HCT116 (cell line): ENCODE data around the gene ROGDI. TPM values are rescaled to one million over a fixed set of nuclear protein-coding genes. Genes with fewer than 3 reads are reported as not detected.

Source experiments
- ATAC-seq: fragments of 200-7000 bp; cut with Tn5 transposase; 2 replicates; pipeline ENCODE4 v1.9.1; 2020; ENCODE audit warnings: mild to moderate bottlenecking, moderate library complexity
- BruUV-seq: library from RNA; stranded (reverse); fragments of 400-500 nt; replicated peaks from 2 replicates; lab custom pipeline; 2021; lab: Mats Ljungman, UMichigan
- CTCF ChIA-PET: fragments of 300-600 bp; sonication (Branson Sonifier 250); formaldehyde crosslinking; loops from one replicate; lab custom pipeline; 2021; ENCODE audit warnings: antibody characterized with exemption; lab: Charles Lee
- POLR2A ChIA-PET: fragments of 300-600, 350-600 bp; sonication (Branson Sonifier 250); formaldehyde crosslinking; loops from one replicate; lab custom pipeline; 2021; ENCODE audit warnings: antibody characterized with exemption; lab: Charles Lee
- RAD21 ChIA-PET, 2 experiments: fragments of 300-600 bp; sonication (Branson Sonifier 250); formaldehyde crosslinking; loops; one replicate each; lab custom pipeline; 2023; ENCODE audit warnings: low total read pairs in 2 of 2; ENCODE audit not compliant: uncharacterized antibody in 2 of 2, unreplicated experiment in 2 of 2, low non-redundant PET in 1 of 2; lab: Charles Lee
- DNase-seq: peaks from one replicate; pipeline ENCODE4 v3.0.0-alpha.2; 2010; ENCODE audit warnings: low read depth, low spot score
- H2AFZ ChIP-seq: fragments of 200-600 bp; shearing (Covaris generic), sonication (generic); 2 replicates; pipeline ENCODE4 v1.6.1; 2017; ENCODE audit warnings: low read depth, mixed run types, mixed read lengths, antibody characterized with exemption, low read length; ENCODE audit not compliant: poor library complexity, severe bottlenecking
- H3K27ac ChIP-seq: 2 replicates; pipeline ENCODE4 v1.5.1; 2012; ENCODE audit warnings: low read depth, low read length
- H3K27me3 ChIP-seq: fragments of 200-600 bp; sonication (generic); 2 replicates; pipeline ENCODE4 v1.6.1; 2016; ENCODE audit warnings: mixed run types, low read length, mixed read lengths; ENCODE audit not compliant: insufficient read depth
- H3K36me3 ChIP-seq, 2 experiments: fragments of 200-500 bp in 1 of 2; fragments of 200-600 bp in 1 of 2; sonication (Bioruptor generic) in 1 of 2; sonication (generic) in 1 of 2; 2 replicates each; pipeline versions ENCODE4 v1.5.1 to v1.6.1; 2014 to 2016; ENCODE audit warnings: low read length in 2 of 2, inconsistent platforms in 1 of 2, mixed read lengths in 1 of 2, mixed run types in 1 of 2; ENCODE audit not compliant: insufficient read depth in 2 of 2, control insufficient read depth in 1 of 2
- H3K4me1 ChIP-seq, 2 experiments: fragments of 200-600 bp in 1 of 2; sonication (generic) in 1 of 2; 2 replicates each; pipeline versions ENCODE4 v1.5.1 to v1.6.1; 2012 to 2017; ENCODE audit warnings: low read length in 2 of 2, inconsistent platforms in 1 of 2, mild to moderate bottlenecking in 1 of 2, mixed read lengths in 1 of 2, mixed run types in 1 of 2, moderate library complexity in 1 of 2; ENCODE audit not compliant: insufficient read depth in 2 of 2, control insufficient read depth in 1 of 2
- H3K4me2 ChIP-seq: fragments of 200-600 bp; sonication (generic); 2 replicates; pipeline ENCODE4 v1.6.1; 2017; ENCODE audit warnings: mixed run types, low read length, mixed read lengths
- H3K4me3 ChIP-seq, 2 experiments: fragments of 200-600 bp in 1 of 2; sonication (generic) in 1 of 2; replicated peaks in 1 of 2; 2 replicates each; pipeline ENCODE4 v1.5.1; 2011 to 2016; ENCODE audit warnings: low read length in 2 of 2, control low read depth in 1 of 2, low read depth in 1 of 2, mild to moderate bottlenecking in 1 of 2, mixed read lengths in 1 of 2, mixed run types in 1 of 2
- H3K79me2 ChIP-seq: fragments of 200-600 bp; sonication (generic); 2 replicates; pipeline ENCODE4 v1.6.1; 2017; ENCODE audit warnings: mild to moderate bottlenecking, mixed run types, low read length, moderate library complexity, mixed read lengths; ENCODE audit not compliant: insufficient read depth
- H3K9ac ChIP-seq: fragments of 200-600 bp; sonication (generic); 2 replicates; pipeline ENCODE4 v1.6.1; 2016; ENCODE audit warnings: low read length, mixed read lengths
- H3K9me2 ChIP-seq: fragments of 200-600 bp; sonication (generic), shearing (Covaris generic); 2 replicates; pipeline ENCODE4 v1.6.1; 2017; ENCODE audit warnings: mixed run types, mild to moderate bottlenecking, moderate library complexity; ENCODE audit not compliant: insufficient read depth
- H3K9me3 ChIP-seq, 2 experiments: fragments of 200-500 bp in 1 of 2; fragments of 200-600 bp in 1 of 2; sonication (Bioruptor generic) in 1 of 2; sonication (generic) in 1 of 2; 2 replicates each; pipeline ENCODE4 v1.6.1; 2014 to 2017; ENCODE audit warnings: low read length in 2 of 2, mixed read lengths in 2 of 2, inconsistent platforms in 1 of 2, low read depth in 1 of 2, mild to moderate bottlenecking in 1 of 2, mixed run types in 1 of 2, moderate library complexity in 1 of 2; ENCODE audit not compliant: control insufficient read depth in 1 of 2, insufficient read depth in 1 of 2
- H4K20me1 ChIP-seq: fragments of 200-600 bp; sonication (generic), shearing (Covaris generic); 2 replicates; pipeline ENCODE4 v1.6.1; 2017; ENCODE audit warnings: mixed run types, mild to moderate bottlenecking, moderate library complexity; ENCODE audit not compliant: insufficient read depth
- EGR1 ChIP-seq: IDR thresholded peaks from 2 replicates; pipeline ENCODE4 v1.6.1; 2012; ENCODE audit warnings: low read depth
- ELF1 ChIP-seq: IDR thresholded peaks from 2 replicates; pipeline ENCODE4 v1.6.1; 2012; ENCODE audit warnings: low read depth, borderline replicate concordance
- JUND ChIP-seq: IDR thresholded peaks from 2 replicates; pipeline ENCODE4 v1.6.1; 2012
- MAX ChIP-seq: IDR thresholded peaks from 2 replicates; pipeline ENCODE4 v1.6.1; 2012
- POLR2AphosphoS5 ChIP-seq: IDR thresholded peaks from 2 replicates; pipeline ENCODE4 v1.6.1; 2011; ENCODE audit warnings: mild to moderate bottlenecking, low read depth, low read length, moderate library complexity
- SP1 ChIP-seq: IDR thresholded peaks from 2 replicates; pipeline ENCODE4 v1.6.1; 2012; ENCODE audit warnings: low read depth
- SRF ChIP-seq: IDR thresholded peaks from 2 replicates; pipeline ENCODE4 v1.6.1; 2012; ENCODE audit warnings: low read depth
- TCF7L2 ChIP-seq: IDR thresholded peaks from 2 replicates; pipeline ENCODE4 v1.7.0; 2011; ENCODE audit warnings: borderline replicate concordance, inconsistent platforms; ENCODE audit not compliant: insufficient read depth, insufficient read length; ENCODE audit errors: extremely low read depth
- YY1 ChIP-seq: IDR thresholded peaks from 2 replicates; pipeline ENCODE4 v1.6.1; 2011; ENCODE audit warnings: low read length, low read depth, moderate library complexity, mild to moderate bottlenecking; ENCODE audit not compliant: insufficient replicate concordance; ENCODE audit errors: extremely low read depth
- ZBTB33 ChIP-seq: IDR thresholded peaks from 2 replicates; pipeline ENCODE4 v1.6.1; 2011; ENCODE audit warnings: mild to moderate bottlenecking, low read length, moderate library complexity; ENCODE audit not compliant: insufficient replicate concordance; ENCODE audit errors: extremely low read depth
- ZNF274 ChIP-seq: fragments of 200-500 bp; sonication (Bioruptor generic); IDR thresholded peaks from 2 replicates; pipeline ENCODE4 v1.6.1; 2014; ENCODE audit warnings: mild to moderate bottlenecking, low read depth, low read length, inconsistent platforms
- intact Hi-C: fragments of 100-400 bp; cut with micrococcal nuclease; formaldehyde crosslinking; loops from 2 replicates; pipeline ENCODE4 v1.10.0; 2022
- total RNA-seq: library from RNA; stranded (reverse); gene quantifications from one replicate; pipeline ENCODE4 v1.2.1, GENCODE V29; 2021; ENCODE audit not compliant: unreplicated experiment

Gene ROGDI
- total RNA-seq, 1 experiment from 2014 or later, result 20.1 TPM

- Histone ChIP-seq H3K79me2 (no peaks in the 10 kb centered on the region), H3K4me1 (peaks cover 3 to 12% of the 10 kb centered on the region in 2 experiments; a peak in 3 of 4 replicates), H4K20me1 (no peaks in the 10 kb centered on the region), H3K9me3 (no peaks in the 10 kb centered on the region), H3K4me2 (no peak overlapping the region), H3K36me3 (no peaks in the 10 kb centered on the region), H3K4me3 (no peak overlapping the region), H3K9me2 (no peaks in the 10 kb centered on the region)
- intact Hi-C loops, result no loop called here
- CTCF ChIA-PET, result no interaction called here
- no peak for ATAC-seq
- TF ChIP-seq EGR1 (no peak), TCF7L2 (no peak), SP1 (no peak), ELF1 (no peak), ZBTB33 (no peak), SRF (no peak), YY1 (no peak), ZNF274 (no peak), MAX (no peak), JUND (no peak), POLR2AphosphoS5 (no peak)
- TF ChIP-seq, all 23 proteins: peak for 0
- ChIA-PET POLR2A (no interaction called here), RAD21 (no interaction called here)
- Histone ChIP-seq H2AFZ (no peak overlapping the region), H3K27me3 (no peaks in the 10 kb centered on the region), H3K9ac (no peak overlapping the region), H3K27ac (no peak overlapping the region)
- no peak for DNase-seq
- BruUV-seq, result no TSS peak
These were observed 26.2 kb downstream of the ROGDI start for GRCh38 chr16:4776141-4776705.
